DOHH2 (cell line): Measurements from ENCODE around the gene RHOT2.

Source experiments
- H3F3A ChIP-seq: fragments of 200-600 bp; sonication (generic), shearing (Covaris generic); 2 replicates; pipeline ENCODE4 v1.6.0; 2016; ENCODE audit warnings: antibody characterized with exemption, mild to moderate bottlenecking; ENCODE audit not compliant: control insufficient read depth, insufficient read depth
- H3K27ac ChIP-seq: fragments of 200-600 bp; sonication (generic); 2 replicates; pipeline ENCODE4 v1.5.1; 2014; ENCODE audit warnings: low read depth, mild to moderate bottlenecking, low read length, moderate library complexity
- H3K27me3 ChIP-seq: fragments of 200-600 bp; sonication (generic); 2 replicates; pipeline ENCODE4 v1.6.1; 2014; ENCODE audit warnings: mild to moderate bottlenecking, low read length, mixed read lengths; ENCODE audit not compliant: control insufficient read depth
- H3K36me3 ChIP-seq: fragments of 200-600 bp; sonication (generic); 2 replicates; pipeline ENCODE4 v1.6.1; 2014; ENCODE audit warnings: mild to moderate bottlenecking, low read length, moderate library complexity, mixed read lengths; ENCODE audit not compliant: control insufficient read depth
- H3K4me1 ChIP-seq: fragments of 200-600 bp; sonication (generic); 2 replicates; pipeline ENCODE4 v1.6.1; 2014; ENCODE audit warnings: mild to moderate bottlenecking, low read length, mixed read lengths; ENCODE audit not compliant: control insufficient read depth
- H3K4me2 ChIP-seq: fragments of 200-600 bp; sonication (generic); 2 replicates; pipeline ENCODE4 v1.6.0; 2014; ENCODE audit warnings: mild to moderate bottlenecking, low read length, moderate library complexity
- H3K4me3 ChIP-seq: fragments of 200-600 bp; sonication (generic); 2 replicates; pipeline ENCODE4 v1.5.1; 2014; ENCODE audit warnings: mild to moderate bottlenecking, low read length, mixed read lengths
- H3K79me2 ChIP-seq: fragments of 200-600 bp; sonication (generic); 2 replicates; pipeline ENCODE4 v1.6.1; 2014; ENCODE audit warnings: mild to moderate bottlenecking, low read length, mixed read lengths; ENCODE audit not compliant: control insufficient read depth
- H3K9me2 ChIP-seq: fragments of 200-600 bp; sonication (generic); replicated peaks from 2 replicates; pipeline ENCODE4 v1.6.1; 2014; ENCODE audit warnings: mild to moderate bottlenecking, low read length, mixed read lengths; ENCODE audit not compliant: control insufficient read depth
- H3K9me3 ChIP-seq: fragments of 200-600 bp; sonication (generic); 2 replicates; pipeline ENCODE4 v1.6.1; 2014; ENCODE audit warnings: antibody characterized with exemption, low read length, mixed read lengths; ENCODE audit not compliant: control insufficient read depth, insufficient read depth
- H4K20me1 ChIP-seq: fragments of 200-600 bp; sonication (generic); 2 replicates; pipeline ENCODE4 v1.6.0; 2014; ENCODE audit warnings: low read depth, mild to moderate bottlenecking, antibody characterized with exemption, low read length, moderate library complexity; ENCODE audit not compliant: control insufficient read depth, insufficient read depth
- CTCF ChIP-seq: fragments of 200-600 bp; sonication (generic); IDR thresholded peaks from one replicate; pipeline ENCODE4 v1.5.1; 2014; ENCODE audit warnings: antibody characterized with exemption, mild to moderate bottlenecking, low read depth, low read length; ENCODE audit not compliant: poor library complexity, severe bottlenecking
- EZH2phosphoT487 ChIP-seq: fragments of 200-600 bp; sonication (generic); IDR thresholded peaks from 2 replicates; pipeline ENCODE4 v1.6.1; 2017; ENCODE audit warnings: borderline replicate concordance, mild to moderate bottlenecking, antibody characterized with exemption, low read length, moderate library complexity, mixed read lengths

Gene RHOT2

GRCh38 chr16:695355-696089 is 27.6 kb downstream of the RHOT2 start:
- Histone ChIP-seq H3K9me2 (no peaks in the 10 kb centered on the region), H3K4me1 (peaks cover 22% of the 10 kb centered on the region), H3K27me3 (peaks cover 26% of the 10 kb centered on the region), H3K9me3 (no peaks in the 10 kb centered on the region), H4K20me1 (no peaks in the 10 kb centered on the region), H3K27ac (no peak overlapping the region), H3K4me3 (peak overlapping the region; percentile 80), H3K36me3 (no peaks in the 10 kb centered on the region), H3K4me2 (peak overlapping the region; percentile 97), H3F3A (peaks cover 7% of the 10 kb centered on the region), H3K79me2 (no peaks in the 10 kb centered on the region)
- TF ChIP-seq CTCF = no peak
- no peak for TF ChIP-seq EZH2phosphoT487

- H3F3A ChIP-seq = no peaks in the 10 kb centered on the region; the same call in 1 of the 2 replicates
- H3K4me1 ChIP-seq = peaks cover 18% of the 10 kb centered on the region
- H3K27me3 ChIP-seq = peaks cover 55% of the 10 kb centered on the region
- H3K9me3 ChIP-seq = no peaks in the 10 kb centered on the region
- H3K9me2 ChIP-seq = no peaks in the 10 kb centered on the region
- H4K20me1 ChIP-seq = no peaks in the 10 kb centered on the region
- H3K4me3 ChIP-seq = no peak overlapping the region
- TF ChIP-seq EZH2phosphoT487 (no peak), CTCF (no peak)
- H3K27ac ChIP-seq = no peak overlapping the region
- no peak overlapping the region for H3K4me2 ChIP-seq
- no peaks in the 10 kb centered on the region for H3K36me3 ChIP-seq
- no peaks in the 10 kb centered on the region for H3K79me2 ChIP-seq
These were observed 31.2 kb downstream of the RHOT2 start for GRCh38 chr16:698911-699671.

GRCh38 chr16:700684-701584 is 33.0 kb downstream of the RHOT2 start:
- no peaks in the 10 kb centered on the region for H3K79me2 ChIP-seq
- no peaks in the 10 kb centered on the region for H4K20me1 ChIP-seq
- H3K9me2 ChIP-seq = no peaks in the 10 kb centered on the region
- TF ChIP-seq EZH2phosphoT487 (no peak), CTCF (no peak)
- H3K9me3 ChIP-seq = no peaks in the 10 kb centered on the region
- no peaks in the 10 kb centered on the region for H3F3A ChIP-seq
- no peak overlapping the region for H3K27ac ChIP-seq
- no peak overlapping the region for H3K4me3 ChIP-seq
- H3K4me2 ChIP-seq = no peak overlapping the region
- peaks cover 49% of the 10 kb centered on the region for H3K27me3 ChIP-seq
- H3K4me1 ChIP-seq = peaks cover under 1% of the 10 kb centered on the region
- H3K36me3 ChIP-seq = no peaks in the 10 kb centered on the region
